Uterus (tissue), 2 donors: ENCODE measurements around the gene SCCPDH.

Source experiments
- POLR2A ChIP-seq, 2 donors: fragments of 450-650 bp; IDR thresholded peaks; one replicate each; pipeline ENCODE4 v1.6.1; 2016; ENCODE audit warnings: antibody characterized with exemption in 2 of 2, mild to moderate bottlenecking in 1 of 2, moderate library complexity in 1 of 2
- TF ChIP-seq, protein P1 (sequence below), 4 experiments: fragments of 200-600 bp in 2 of 4; fragments of 450-650 bp in 2 of 4; sonication (generic) in 2 of 4; IDR thresholded peaks; one replicate each; pipeline ENCODE4 v1.5.1; 2016 to 2019; ENCODE audit warnings: antibody characterized with exemption in 4 of 4, mild to moderate bottlenecking in 2 of 4, moderate library complexity in 1 of 4

DNA sequence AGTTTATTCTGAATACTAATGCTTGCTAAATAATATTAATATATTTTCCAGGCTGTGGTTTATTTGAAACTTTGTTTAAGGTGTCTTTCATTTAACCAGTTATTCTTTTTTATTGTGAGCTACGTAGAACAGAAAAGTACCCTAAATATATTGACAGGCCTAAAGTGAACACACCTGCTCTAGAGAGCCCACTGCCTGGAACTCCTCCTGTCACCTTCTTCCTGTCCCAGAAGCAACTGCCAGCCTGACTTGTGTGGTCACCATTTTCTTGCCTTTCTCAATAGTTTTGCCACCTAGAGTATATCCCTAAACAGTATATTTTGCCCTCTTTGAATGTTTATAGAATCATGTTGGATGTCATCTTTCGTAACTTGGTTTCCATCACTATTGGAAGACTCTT, 48.5 kb downstream of the SCCPDH start:
- TF ChIP-seq POLR2A (IDR thresholded peaks at IDR 0.05), result no peak
- TF ChIP-seq, protein P1, sequence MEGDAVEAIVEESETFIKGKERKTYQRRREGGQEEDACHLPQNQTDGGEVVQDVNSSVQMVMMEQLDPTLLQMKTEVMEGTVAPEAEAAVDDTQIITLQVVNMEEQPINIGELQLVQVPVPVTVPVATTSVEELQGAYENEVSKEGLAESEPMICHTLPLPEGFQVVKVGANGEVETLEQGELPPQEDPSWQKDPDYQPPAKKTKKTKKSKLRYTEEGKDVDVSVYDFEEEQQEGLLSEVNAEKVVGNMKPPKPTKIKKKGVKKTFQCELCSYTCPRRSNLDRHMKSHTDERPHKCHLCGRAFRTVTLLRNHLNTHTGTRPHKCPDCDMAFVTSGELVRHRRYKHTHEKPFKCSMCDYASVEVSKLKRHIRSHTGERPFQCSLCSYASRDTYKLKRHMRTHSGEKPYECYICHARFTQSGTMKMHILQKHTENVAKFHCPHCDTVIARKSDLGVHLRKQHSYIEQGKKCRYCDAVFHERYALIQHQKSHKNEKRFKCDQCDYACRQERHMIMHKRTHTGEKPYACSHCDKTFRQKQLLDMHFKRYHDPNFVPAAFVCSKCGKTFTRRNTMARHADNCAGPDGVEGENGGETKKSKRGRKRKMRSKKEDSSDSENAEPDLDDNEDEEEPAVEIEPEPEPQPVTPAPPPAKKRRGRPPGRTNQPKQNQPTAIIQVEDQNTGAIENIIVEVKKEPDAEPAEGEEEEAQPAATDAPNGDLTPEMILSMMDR (IDR thresholded peaks at IDR 0.05), result no peak
